IPS-18a (cell line): ENCODE data around the gene TTLL12.

Experiments
- H3K27ac ChIP-seq: one replicate; pipeline ENCODE4 v1.5.1; 2013; ENCODE audit warnings: low read length
- H3K27me3 ChIP-seq: one replicate; pipeline ENCODE4 v1.6.1; 2013; ENCODE audit warnings: mild to moderate bottlenecking, low read length; ENCODE audit not compliant: control insufficient read depth, insufficient read depth
- H3K36me3 ChIP-seq: one replicate; pipeline ENCODE4 v1.6.1; 2013; ENCODE audit warnings: low read depth, low read length; ENCODE audit not compliant: control insufficient read depth
- H3K4me1 ChIP-seq: one replicate; pipeline ENCODE4 v1.6.1; 2013; ENCODE audit warnings: low read depth, low read length; ENCODE audit not compliant: control insufficient read depth
- H3K4me3 ChIP-seq: one replicate; pipeline ENCODE4 v1.5.1; 2013; ENCODE audit warnings: low read length
- H3K9ac ChIP-seq: one replicate; pipeline ENCODE4 v1.6.1; 2013; ENCODE audit warnings: mild to moderate bottlenecking, low read length, moderate library complexity
- H3K9me3 ChIP-seq: one replicate; pipeline ENCODE4 v1.6.1; 2013; ENCODE audit warnings: low read depth, low read length; ENCODE audit not compliant: control insufficient read depth

TTLL12 gene

GRCh38 chr22:43168471-43169309, 18.2 kb downstream of the TTLL12 start:
- no peaks in the 10 kb centered on the region for H3K27me3 ChIP-seq
- peaks cover 48% of the 10 kb centered on the region for H3K36me3 ChIP-seq
- H3K9me3 ChIP-seq = no peaks in the 10 kb centered on the region
- H3K4me1 ChIP-seq = no peaks in the 10 kb centered on the region
- H3K27ac ChIP-seq = no peak overlapping the region
- no peak overlapping the region for H3K9ac ChIP-seq
- H3K4me3 ChIP-seq = no peak overlapping the region

- Histone ChIP-seq H3K4me1 (no peaks in the 10 kb centered on the region), H3K36me3 (peaks cover 34% of the 10 kb centered on the region), H3K27ac (no peak overlapping the region), H3K27me3 (no peaks in the 10 kb centered on the region), H3K9ac (no peak overlapping the region), H3K9me3 (no peaks in the 10 kb centered on the region), H3K4me3 (no peak overlapping the region)
Observed at GRCh38 chr22:43167001-43167589, 19.8 kb downstream of the TTLL12 start.

GRCh38 chr22:43166132-43166930, 20.6 kb downstream of the TTLL12 start:
- Histone ChIP-seq H3K4me1 (no peaks in the 10 kb centered on the region), H3K36me3 (peaks cover 26% of the 10 kb centered on the region), H3K27me3 (no peaks in the 10 kb centered on the region), H3K9ac (no peak overlapping the region), H3K4me3 (no peak overlapping the region), H3K27ac (no peak overlapping the region), H3K9me3 (no peaks in the 10 kb centered on the region)

- H3K9me3 ChIP-seq = no peaks in the 10 kb centered on the region
- no peak overlapping the region for H3K4me3 ChIP-seq
- peaks cover 11% of the 10 kb centered on the region for H3K36me3 ChIP-seq
- H3K4me1 ChIP-seq = no peaks in the 10 kb centered on the region
- H3K27me3 ChIP-seq = no peaks in the 10 kb centered on the region
- H3K27ac ChIP-seq = no peak overlapping the region
- H3K9ac ChIP-seq = no peak overlapping the region
Observed at GRCh38 chr22:43164636-43165035, 22.3 kb downstream of the TTLL12 start.

- H3K4me1 ChIP-seq = no peaks in the 10 kb centered on the region
- H3K4me3 ChIP-seq = no peak overlapping the region
- no peaks in the 10 kb centered on the region for H3K9me3 ChIP-seq
- H3K27ac ChIP-seq = no peak overlapping the region
- H3K36me3 ChIP-seq = peaks cover 9% of the 10 kb centered on the region
- no peak overlapping the region for H3K9ac ChIP-seq
- no peaks in the 10 kb centered on the region for H3K27me3 ChIP-seq
Observed at GRCh38 chr22:43163241-43163795, 23.6 kb downstream of the TTLL12 start.

- Histone ChIP-seq H3K27me3 (no peaks in the 10 kb centered on the region), H3K27ac (no peak overlapping the region), H3K9me3 (no peaks in the 10 kb centered on the region), H3K9ac (no peak overlapping the region), H3K4me3 (no peak overlapping the region), H3K36me3 (peaks cover 2% of the 10 kb centered on the region), H3K4me1 (no peaks in the 10 kb centered on the region)
Observed at GRCh38 chr22:43162412-43163150, 24.4 kb downstream of the TTLL12 start.

- no peak overlapping the region for H3K4me3 ChIP-seq
- H3K27ac ChIP-seq = no peak overlapping the region
- H3K9me3 ChIP-seq = no peaks in the 10 kb centered on the region
- no peaks in the 10 kb centered on the region for H3K27me3 ChIP-seq
- H3K9ac ChIP-seq = no peak overlapping the region
- H3K4me1 ChIP-seq = peaks cover 3% of the 10 kb centered on the region
- no peaks in the 10 kb centered on the region for H3K36me3 ChIP-seq
Observed at GRCh38 chr22:43160497-43161126, 26.3 kb downstream of the TTLL12 start.

GRCh38 chr22:43159484-43160178, 27.3 kb downstream of the TTLL12 start:
- Histone ChIP-seq H3K4me1 (peaks cover 3% of the 10 kb centered on the region), H3K4me3 (no peak overlapping the region), H3K9me3 (no peaks in the 10 kb centered on the region), H3K27me3 (no peaks in the 10 kb centered on the region), H3K36me3 (no peaks in the 10 kb centered on the region), H3K9ac (no peak overlapping the region), H3K27ac (no peak overlapping the region)

- Histone ChIP-seq H3K4me1 (peaks cover 3% of the 10 kb centered on the region), H3K4me3 (no peak overlapping the region), H3K9ac (no peak overlapping the region), H3K27me3 (no peaks in the 10 kb centered on the region), H3K27ac (no peak overlapping the region), H3K36me3 (no peaks in the 10 kb centered on the region), H3K9me3 (no peaks in the 10 kb centered on the region)
Observed at GRCh38 chr22:43158778-43159483, 28.0 kb downstream of the TTLL12 start.
